ENCODE results near the gene XAGE2.
"Not testable (repeated sequence)": the region's sequence is repeated elsewhere in the genome, so short reads cannot be mapped to it uniquely, and the experiment has no call there.

The XAGE2 gene, protein sequence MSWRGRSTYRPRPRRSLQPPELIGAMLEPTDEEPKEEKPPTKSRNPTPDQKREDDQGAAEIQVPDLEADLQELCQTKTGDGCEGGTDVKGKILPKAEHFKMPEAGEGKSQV

DNA sequence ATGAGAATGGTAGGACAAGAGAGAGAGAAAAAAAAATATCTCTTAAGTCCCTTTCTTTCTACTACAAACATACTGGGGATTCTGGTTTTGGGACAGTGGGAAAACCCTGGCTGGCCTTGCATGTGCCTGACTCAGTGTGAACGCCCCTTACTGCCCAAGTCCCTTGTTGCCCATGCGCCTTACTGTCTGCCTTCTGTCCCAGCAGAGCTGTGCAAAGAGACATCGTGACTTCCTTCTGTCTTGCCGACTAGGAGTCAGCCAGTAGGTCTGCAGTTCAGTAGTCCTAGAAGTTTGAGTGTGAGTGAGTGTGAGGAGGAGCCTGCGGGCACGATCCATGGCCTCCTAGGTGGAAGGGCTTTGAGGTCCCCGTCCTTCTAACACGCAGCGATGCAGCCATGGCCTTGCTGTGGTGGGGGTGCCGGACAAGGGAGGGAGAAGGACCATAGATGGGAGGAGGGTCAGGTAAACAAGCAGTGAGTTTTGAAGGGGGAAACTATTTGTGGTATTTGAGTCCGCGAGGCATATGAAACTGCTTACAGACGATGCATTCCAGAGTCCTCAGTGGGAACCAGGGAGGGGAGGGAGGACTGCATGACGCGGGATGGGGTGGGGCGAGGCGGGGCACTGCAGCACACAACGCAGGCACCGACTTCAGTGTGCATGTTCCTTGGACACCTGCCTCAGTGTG is at the start of gene XAGE2:
Gene XAGE2 (plus strand): TSS at position 654 of the 688 bp plus-strand sequence. CDS start 994 bp downstream, outside the sequence.
- Mint-ChIP-seq H3K36me3 (ENCODE audit: low read depth) (no peaks in the 10 kb centered on the region), H3K27me3 (no peaks in the 10 kb centered on the region), H3K9me3 (peaks cover 11% of the 10 kb centered on the region), H3K27ac (no peak within 1 kb of the TSS), H3K4me3 (no peak within 1 kb of the TSS), H3K4me1 (ENCODE audit: low read depth) (no peaks in the 10 kb centered on the region)
- intact Hi-C loops (cut with micrococcal nuclease) = no loop called here

DNA sequence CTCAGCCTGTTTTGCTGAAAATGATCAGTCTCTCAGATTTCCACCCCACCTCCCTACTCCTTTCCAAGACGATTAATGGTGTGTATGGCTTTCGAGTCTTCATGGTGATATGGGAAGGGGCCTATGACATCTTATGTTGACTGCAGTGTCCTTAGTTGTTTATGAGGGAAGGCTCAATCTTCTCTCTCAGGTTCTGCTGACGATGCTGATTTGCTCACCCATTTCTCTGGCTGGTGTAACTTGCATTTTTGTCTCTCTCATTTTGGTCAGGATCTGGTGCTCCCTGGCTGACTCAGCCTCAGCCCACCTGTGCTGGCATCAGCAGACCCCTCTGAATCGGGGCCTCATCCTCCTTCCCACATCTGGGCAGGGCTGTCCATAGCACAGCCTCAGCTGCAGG is 31.4 kb upstream of the XAGE2 start:
- H3K27ac Mint-ChIP-seq = no peak overlapping the region
- H3K4me1 Mint-ChIP-seq (ENCODE audit: low read depth) = no peaks in the 10 kb centered on the region
- intact Hi-C loops (cut with micrococcal nuclease) = no loop called here
- H3K9me3 Mint-ChIP-seq = no peaks in the 10 kb centered on the region
- H3K36me3 Mint-ChIP-seq (ENCODE audit: low read depth) = no peaks in the 10 kb centered on the region
- no peak overlapping the region for H3K4me3 Mint-ChIP-seq
- H3K27me3 Mint-ChIP-seq = no peaks in the 10 kb centered on the region

DNA sequence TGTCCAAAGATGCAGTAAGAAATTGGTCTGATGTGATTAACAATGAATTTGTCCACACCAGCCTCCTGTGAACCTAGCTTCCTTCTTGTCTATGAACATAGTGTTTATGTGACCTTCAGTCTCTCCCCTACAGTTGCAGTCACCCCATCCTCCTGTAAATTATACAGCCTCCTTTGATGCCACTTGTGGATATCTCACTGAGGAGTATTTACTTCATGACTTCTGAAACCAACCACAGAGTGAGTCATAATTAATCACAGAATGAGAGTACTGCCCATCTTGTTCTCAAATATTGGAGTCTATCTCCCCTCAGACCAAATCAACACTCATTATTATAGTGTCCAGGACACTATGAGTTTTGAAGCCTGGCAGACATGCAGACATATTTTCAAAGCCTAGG is 27.3 kb upstream of the XAGE2 start:
- H3K27ac Mint-ChIP-seq = no peak overlapping the region
- H3K4me3 Mint-ChIP-seq = no peak overlapping the region
- no peaks in the 10 kb centered on the region for H3K36me3 Mint-ChIP-seq (ENCODE audit: low read depth)
- no peaks in the 10 kb centered on the region for H3K4me1 Mint-ChIP-seq (ENCODE audit: low read depth)
- H3K27me3 Mint-ChIP-seq = no peaks in the 10 kb centered on the region
- intact Hi-C loops (cut with micrococcal nuclease) = no loop called here
- no peaks in the 10 kb centered on the region for H3K9me3 Mint-ChIP-seq

DNA sequence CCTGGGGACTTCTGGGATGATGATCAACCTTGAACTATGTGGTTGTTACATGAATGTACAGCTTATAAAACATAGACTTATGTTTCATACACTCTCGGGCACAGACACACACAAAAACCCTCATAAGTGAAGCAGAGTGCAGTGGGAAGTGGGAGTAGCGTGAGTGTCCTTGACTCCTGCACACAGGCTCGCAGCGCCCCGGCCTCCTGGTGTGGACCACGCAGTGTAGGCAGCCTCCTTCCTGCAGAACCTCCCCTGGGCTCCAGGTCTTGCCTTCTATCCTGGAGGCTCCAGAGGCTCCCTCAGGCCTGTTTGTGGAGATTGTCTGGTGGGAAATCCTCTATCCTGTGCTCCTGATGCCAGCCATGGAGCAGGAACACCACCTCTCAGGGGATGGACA is 25.7 kb upstream of the XAGE2 start:
- H3K9me3 Mint-ChIP-seq; H3K27me3 Mint-ChIP-seq; H3K27ac Mint-ChIP-seq; H3K36me3 Mint-ChIP-seq (ENCODE audit: low read depth); H3K4me3 Mint-ChIP-seq; H3K4me1 Mint-ChIP-seq (ENCODE audit: low read depth); intact Hi-C loops (cut with micrococcal nuclease): not testable (repeated sequence)

DNA sequence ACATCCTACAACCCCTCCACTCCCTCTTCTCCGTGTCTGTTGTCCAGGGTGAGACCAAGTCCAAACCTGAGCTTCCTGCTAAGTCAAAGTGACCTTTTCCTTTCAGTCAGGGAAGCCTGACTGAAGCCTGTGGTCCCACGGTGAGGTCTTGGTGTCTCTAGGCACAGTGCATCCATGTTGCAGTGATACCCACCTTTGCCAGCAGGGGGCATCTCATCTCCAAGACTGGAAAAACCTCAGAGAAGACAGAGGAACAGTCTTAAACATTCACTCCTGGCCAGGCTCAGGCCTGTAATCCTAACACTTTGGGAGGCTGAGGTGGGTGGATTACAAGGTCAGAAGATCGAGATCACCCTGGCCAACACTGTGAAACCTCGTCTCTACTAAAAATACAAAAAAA is 23.4 kb upstream of the XAGE2 start:
- H3K36me3 Mint-ChIP-seq (ENCODE audit: low read depth); H3K4me3 Mint-ChIP-seq; H3K27me3 Mint-ChIP-seq; H3K9me3 Mint-ChIP-seq; H3K4me1 Mint-ChIP-seq (ENCODE audit: low read depth); intact Hi-C loops (cut with micrococcal nuclease): not testable (repeated sequence)
- H3K27ac Mint-ChIP-seq = peak overlapping the region; percentile 37

DNA sequence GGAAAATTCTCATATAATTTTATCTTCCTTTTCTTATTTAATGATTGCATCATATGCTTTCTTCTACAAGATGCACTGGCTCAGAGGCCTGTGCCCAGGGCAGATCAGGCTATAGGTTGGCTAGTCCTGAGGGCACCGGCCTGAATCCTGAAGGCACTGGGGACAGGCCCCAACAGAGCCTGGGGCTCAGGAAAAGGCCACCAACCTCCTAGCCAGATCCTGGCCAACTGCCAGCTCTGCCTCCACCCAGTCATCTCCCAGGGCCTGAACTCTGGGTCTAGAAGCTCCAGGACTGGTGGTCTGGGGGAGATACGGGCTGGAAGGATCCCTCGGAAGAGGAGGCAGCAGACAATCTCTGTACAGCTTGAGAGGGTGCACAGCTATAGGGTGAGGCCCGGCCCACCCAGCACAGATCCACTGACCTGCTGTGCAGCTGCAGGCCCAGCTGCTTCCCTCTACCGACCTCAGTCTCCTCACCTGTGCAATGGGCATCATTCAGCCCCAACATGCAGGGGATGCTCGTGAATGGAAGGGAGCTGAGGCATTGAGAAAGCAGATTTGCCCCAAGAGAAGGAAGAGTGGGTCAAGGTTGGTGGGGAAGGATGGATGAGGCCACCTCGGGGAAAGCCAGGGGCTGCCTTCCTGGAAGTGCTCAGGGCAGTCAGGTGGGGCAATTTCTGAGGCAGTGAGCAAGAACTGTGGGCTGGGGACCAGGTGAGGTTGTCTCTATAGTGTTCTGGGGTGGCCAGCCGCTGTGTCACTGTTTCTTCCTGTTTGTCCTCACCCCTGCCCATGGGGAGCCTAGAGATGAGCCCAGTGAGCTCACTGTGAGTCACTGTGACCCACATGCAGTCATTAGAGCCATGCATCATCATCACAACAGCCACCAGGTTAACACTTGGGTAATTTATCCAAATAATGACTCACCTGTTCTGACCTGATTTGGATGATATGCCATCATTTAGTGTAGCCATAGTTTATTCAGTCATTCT is 22.4 kb upstream of the XAGE2 start:
- H3K36me3 Mint-ChIP-seq (ENCODE audit: low read depth) = no peaks in the 10 kb centered on the region
- intact Hi-C loops (cut with micrococcal nuclease) = no loop called here
- no peak overlapping the region for H3K27ac Mint-ChIP-seq
- no peaks in the 10 kb centered on the region for H3K27me3 Mint-ChIP-seq
- no peaks in the 10 kb centered on the region for H3K4me1 Mint-ChIP-seq (ENCODE audit: low read depth)
- no peak overlapping the region for H3K4me3 Mint-ChIP-seq
- H3K9me3 Mint-ChIP-seq = no peaks in the 10 kb centered on the region

DNA sequence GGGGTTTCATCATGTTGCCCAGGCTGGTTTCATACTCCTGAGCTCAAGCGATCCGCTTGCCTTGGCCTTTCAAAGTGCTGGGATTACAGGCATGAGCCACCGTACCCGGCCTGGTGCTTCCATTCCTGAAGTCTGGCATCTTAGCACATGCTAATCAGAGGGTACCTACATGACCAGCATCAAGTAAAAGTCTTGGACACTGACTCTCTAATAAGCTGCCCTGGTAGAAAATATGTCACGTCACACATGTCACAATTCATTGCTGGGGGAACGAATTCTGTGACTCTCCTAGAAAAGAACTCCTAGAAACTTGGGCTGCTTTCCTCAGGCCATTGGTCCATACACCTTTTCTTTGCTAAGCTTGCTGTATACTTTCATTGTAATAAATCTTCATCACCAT is 19.1 kb upstream of the XAGE2 start:
- Mint-ChIP-seq H3K27ac (no peak overlapping the region), H3K4me1 (ENCODE audit: low read depth) (no peaks in the 10 kb centered on the region), H3K4me3 (no peak overlapping the region), H3K36me3 (ENCODE audit: low read depth) (no peaks in the 10 kb centered on the region), H3K9me3 (no peaks in the 10 kb centered on the region), H3K27me3 (no peaks in the 10 kb centered on the region)
- intact Hi-C loops (cut with micrococcal nuclease) = no loop called here

DNA sequence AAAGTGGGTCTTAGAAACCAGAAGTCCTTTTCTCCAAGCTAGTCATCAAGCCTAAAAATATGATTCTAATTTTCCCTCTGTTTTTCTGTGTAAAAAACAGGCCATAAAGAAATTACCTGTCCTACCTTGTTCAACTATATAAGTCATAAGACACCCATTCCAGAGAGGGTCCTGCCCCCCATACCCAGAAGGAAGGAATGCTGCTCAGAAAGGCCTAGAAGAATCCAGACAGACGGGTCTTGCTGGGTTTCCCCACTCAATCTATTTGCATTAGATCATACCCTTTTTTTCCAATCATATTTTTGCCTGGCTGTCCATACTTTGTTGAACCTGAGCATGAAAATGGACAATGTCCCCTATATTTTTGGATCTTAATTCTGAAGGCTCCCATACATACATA is 16.3 kb upstream of the XAGE2 start:
- Mint-ChIP-seq H3K4me1 (ENCODE audit: low read depth) (no peaks in the 10 kb centered on the region), H3K27me3 (no peaks in the 10 kb centered on the region), H3K36me3 (ENCODE audit: low read depth) (no peaks in the 10 kb centered on the region), H3K4me3 (no peak overlapping the region), H3K9me3 (no peaks in the 10 kb centered on the region), H3K27ac (no peak overlapping the region)
- intact Hi-C loops (cut with micrococcal nuclease) = no loop called here

DNA sequence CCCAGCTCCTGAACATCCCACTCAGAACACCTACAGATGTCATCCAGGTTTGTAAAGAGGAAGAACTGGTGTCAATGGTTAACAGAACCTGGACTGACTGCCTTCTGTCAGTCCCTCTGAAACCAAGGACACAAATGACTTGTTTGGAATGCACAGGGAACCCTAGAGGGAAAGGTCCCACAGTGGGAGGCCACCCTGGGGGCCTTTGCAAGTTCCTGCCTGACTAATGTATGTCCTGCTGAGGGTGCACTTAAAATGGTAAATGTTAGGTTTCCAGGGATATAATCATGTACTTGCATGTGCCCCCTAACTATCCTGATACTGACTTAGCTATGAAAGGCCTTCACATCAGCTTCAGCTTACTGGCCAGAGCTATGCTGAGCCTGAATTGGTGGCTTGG is 15.0 kb upstream of the XAGE2 start:
- H3K9me3 Mint-ChIP-seq = no peaks in the 10 kb centered on the region
- no peak overlapping the region for H3K27ac Mint-ChIP-seq

DNA sequence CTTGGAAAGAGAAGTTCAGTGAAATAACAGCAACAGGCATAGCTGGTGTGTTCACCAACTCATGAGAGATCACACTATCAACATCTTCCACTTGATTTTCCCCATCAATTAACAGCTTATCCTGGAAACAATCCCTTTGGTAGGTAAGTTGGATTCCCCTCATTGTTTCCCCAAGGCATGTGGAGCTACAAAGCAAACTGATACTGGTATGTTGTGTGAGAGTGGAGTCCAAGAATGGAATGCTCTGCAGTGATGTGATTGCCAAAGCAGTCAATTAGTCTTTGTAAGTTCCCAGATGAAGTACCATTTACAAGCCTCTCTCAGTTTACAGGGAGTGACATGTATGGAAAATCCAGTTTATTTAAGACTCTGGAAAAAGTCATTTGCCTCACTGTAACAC is 13.7 kb upstream of the XAGE2 start:
- Mint-ChIP-seq H3K27me3 (no peaks in the 10 kb centered on the region), H3K27ac (no peak overlapping the region), H3K4me3 (no peak overlapping the region), H3K36me3 (ENCODE audit: low read depth) (no peaks in the 10 kb centered on the region), H3K9me3 (no peaks in the 10 kb centered on the region), H3K4me1 (ENCODE audit: low read depth) (no peaks in the 10 kb centered on the region)
- intact Hi-C loops (cut with micrococcal nuclease) = no loop called here

More for the DNA sequence above, 15.0 kb upstream of the XAGE2 start:
- intact Hi-C loops (cut with micrococcal nuclease) = no loop called here
- H3K36me3 Mint-ChIP-seq (ENCODE audit: low read depth) = no peaks in the 10 kb centered on the region
- H3K4me3 Mint-ChIP-seq = no peak overlapping the region
- H3K4me1 Mint-ChIP-seq (ENCODE audit: low read depth) = no peaks in the 10 kb centered on the region
- H3K27me3 Mint-ChIP-seq = no peaks in the 10 kb centered on the region

DNA sequence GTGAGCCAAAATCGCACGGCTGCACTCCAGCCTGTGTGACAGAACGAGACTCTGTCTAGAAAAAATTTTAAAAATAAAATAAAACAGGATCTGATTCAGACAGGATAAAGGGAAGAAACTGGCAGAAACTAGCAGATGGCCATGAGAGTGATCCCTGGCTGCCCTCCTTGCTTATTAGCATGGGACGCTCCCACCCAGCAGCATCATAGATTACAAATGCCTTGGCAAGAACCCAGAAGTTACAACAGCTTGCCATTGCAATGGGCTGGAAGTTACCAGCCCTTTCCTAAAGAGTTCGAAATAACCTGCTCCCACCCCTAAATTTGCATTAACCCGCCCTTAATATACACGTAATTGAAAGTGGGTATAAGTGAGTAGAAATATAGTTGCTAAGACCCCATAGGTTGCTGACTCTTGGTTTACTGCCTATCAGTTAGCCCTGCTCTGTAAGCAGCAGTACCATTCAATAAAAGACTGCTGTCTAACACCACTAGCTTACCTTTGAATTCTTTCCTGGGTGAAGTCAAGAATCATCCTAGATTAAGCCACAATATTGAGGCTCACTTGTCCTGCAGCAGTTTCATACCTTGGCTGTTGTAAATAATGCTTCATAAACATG is 9.1 kb upstream of the XAGE2 start:
- Mint-ChIP-seq H3K9me3 (no peaks in the 10 kb centered on the region), H3K27ac (no peak overlapping the region), H3K4me1 (ENCODE audit: low read depth) (no peaks in the 10 kb centered on the region), H3K36me3 (ENCODE audit: low read depth) (no peaks in the 10 kb centered on the region), H3K27me3 (no peaks in the 10 kb centered on the region), H3K4me3 (no peak overlapping the region)
- intact Hi-C loops (cut with micrococcal nuclease) = no loop called here

DNA sequence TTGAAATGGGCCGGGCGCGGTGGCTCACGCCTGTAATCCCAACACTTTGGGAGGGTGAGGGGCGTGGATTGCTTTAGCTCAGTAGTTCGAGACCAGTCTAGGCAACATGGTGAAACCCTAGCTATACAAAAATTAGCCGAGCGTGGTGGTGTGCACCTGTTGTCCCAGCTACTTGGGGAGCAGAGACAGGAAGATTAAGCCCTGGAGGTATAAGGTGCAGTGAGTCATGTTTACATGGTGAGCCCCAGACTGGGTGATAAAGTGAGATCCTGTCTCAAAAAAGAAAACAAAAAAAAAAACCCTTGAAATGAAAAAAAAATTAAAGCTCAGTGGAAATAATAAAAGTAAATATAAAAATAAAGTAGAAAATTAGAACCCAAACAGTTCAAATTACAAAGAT is 6.9 kb upstream of the XAGE2 start:
- no peak overlapping the region for H3K27ac Mint-ChIP-seq
- no peaks in the 10 kb centered on the region for H3K9me3 Mint-ChIP-seq
- H3K27me3 Mint-ChIP-seq = no peaks in the 10 kb centered on the region
- H3K36me3 Mint-ChIP-seq (ENCODE audit: low read depth) = no peaks in the 10 kb centered on the region
- intact Hi-C loops (cut with micrococcal nuclease) = no loop called here
- no peak overlapping the region for H3K4me3 Mint-ChIP-seq
- H3K4me1 Mint-ChIP-seq (ENCODE audit: low read depth) = no peaks in the 10 kb centered on the region

DNA sequence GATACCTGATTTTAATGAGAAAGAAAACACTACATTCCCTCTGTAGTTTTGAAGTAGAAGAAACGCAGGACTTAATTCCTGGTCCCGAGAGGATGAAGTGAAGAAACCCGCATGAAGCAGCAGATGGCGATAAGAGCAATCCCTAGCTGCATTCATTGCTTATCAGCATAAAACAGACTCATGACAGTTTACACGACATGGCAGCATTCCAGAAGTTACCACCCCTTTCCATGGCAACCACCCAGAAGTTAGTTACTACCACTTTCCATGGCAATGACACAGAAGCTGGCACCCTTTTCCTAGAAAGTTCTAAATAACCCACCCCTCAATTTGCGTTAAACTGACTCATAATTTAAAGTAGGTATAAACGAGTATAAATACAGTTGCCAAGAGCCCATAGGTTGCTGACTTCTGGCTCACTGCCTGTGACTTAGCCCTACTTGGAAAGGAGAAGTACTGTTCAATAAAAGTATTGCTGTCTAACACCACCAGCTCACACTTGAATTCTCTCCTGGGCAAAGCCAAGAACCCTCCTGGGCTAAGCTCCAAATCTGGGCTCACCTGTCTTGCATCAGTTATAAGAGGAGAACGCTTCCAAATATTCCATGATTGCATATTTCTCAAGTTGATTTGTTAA is 5.5 kb upstream of the XAGE2 start:
- no peaks in the 10 kb centered on the region for H3K4me1 Mint-ChIP-seq (ENCODE audit: low read depth)
- intact Hi-C loops (cut with micrococcal nuclease) = no loop called here
- no peak overlapping the region for H3K27ac Mint-ChIP-seq
- H3K4me3 Mint-ChIP-seq = no peak overlapping the region
- no peaks in the 10 kb centered on the region for H3K27me3 Mint-ChIP-seq
- H3K9me3 Mint-ChIP-seq = peaks cover 2% of the 10 kb centered on the region
- no peaks in the 10 kb centered on the region for H3K36me3 Mint-ChIP-seq (ENCODE audit: low read depth)

DNA sequence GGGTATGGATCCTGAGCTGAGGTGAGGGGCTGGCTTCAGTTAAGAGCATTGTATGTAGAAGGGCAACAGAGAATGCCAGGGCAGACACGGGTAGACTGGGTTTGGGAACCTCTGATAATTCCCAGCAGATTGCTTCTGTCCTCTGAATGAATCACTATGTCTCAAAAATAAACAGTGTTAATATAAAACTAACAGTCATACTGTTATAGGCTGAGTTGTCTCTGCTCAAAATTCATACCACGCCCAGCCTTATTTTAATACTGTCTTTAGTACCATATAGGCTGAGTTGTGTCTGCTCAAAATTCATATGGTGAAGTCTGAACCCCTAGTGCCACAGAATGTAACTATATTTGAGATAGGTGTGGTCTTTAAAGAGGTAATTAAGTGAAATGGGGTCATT is 10.0 kb downstream of the XAGE2 start:
- no peaks in the 10 kb centered on the region for H3K36me3 Mint-ChIP-seq (ENCODE audit: low read depth)

More for the DNA sequence above, 10.0 kb downstream of the XAGE2 start:
- Mint-ChIP-seq H3K9me3 (no peaks in the 10 kb centered on the region), H3K27me3 (no peaks in the 10 kb centered on the region), H3K4me3 (no peak overlapping the region), H3K4me1 (ENCODE audit: low read depth) (no peaks in the 10 kb centered on the region), H3K27ac (no peak overlapping the region)
- intact Hi-C loops (cut with micrococcal nuclease) = no loop called here

Measured in dendritic cell treated with granulocyte-macrophage colony-stimulating factor and Interleukin-4, amounts not matched to agents 40 ng/mL and 50 ng/mL, for 4 days (primary cell).